Measurements from ENCODE around the gene FAM193B. TPM values are rescaled to one million over a fixed set of nuclear protein-coding genes. Genes with fewer than 3 reads are reported as not detected.
A peak's percentile ranks its signal among the peaks of the same experiment; 100 is the strongest.

The FAM193B gene
- total and polyA plus RNA-seq, 9 of the 15 experiments (the other 6 are each of a cell fraction or from before 2014, with no cell fraction given), result 4.4 to 76.4 (median 37.3) TPM

DNA sequence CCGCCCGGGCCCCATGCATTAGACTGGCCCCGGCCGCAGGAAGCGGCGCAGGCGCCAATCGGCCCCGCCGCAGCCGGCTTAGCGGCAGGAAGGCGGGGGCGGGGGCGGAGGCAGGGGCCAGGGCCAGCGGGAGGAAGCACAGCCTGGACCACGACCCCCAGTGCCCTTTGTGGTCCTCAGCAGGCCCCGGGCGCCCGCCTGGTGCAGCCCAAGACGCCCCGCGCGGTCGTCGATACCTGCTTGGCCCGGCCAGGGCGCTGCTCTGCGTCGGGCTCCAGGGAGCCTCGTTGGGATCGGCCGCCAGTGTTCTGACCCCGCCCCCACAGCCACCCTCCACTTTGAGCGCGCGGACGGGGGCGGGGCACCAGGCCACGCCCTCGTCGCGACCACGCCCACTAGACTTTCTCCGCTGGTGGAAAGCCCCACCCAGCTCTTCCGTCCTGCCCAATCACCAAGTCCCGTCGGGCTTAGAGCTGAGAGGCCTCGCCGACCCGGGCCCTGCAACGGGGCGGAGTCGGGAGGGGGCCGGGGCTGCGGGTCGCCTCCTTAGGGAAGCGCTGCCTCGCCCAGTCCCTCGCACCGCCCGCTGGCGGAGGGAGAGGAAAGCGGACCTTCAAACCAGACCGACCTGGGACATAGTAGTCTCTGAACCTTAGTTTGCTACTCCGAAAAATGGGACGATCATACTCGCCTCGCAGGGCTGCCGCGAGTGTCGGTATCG, 56.9 kb downstream of the FAM193B start, which contains the start of gene PDLIM7 (continued):
- peak; percentile 78 to 82 for TF ChIP-seq NRF1 (conservative IDR thresholded peaks at IDR 0.05 in 1 of 2, IDR thresholded peaks at IDR 0.05 in 1 of 2)
- TF ChIP-seq ZFP1 (CRISPR knock-in tag; IDR thresholded peaks at IDR 0.05), result no peak
- no peak for TF ChIP-seq HMG20A (CRISPR knock-in tag; conservative IDR thresholded peaks at IDR 0.05)
- no peak for TF ChIP-seq FOS (IDR thresholded peaks at IDR 0.05; ENCODE audit: extremely low read depth, insufficient read length)
- peak; percentile 98 for TF ChIP-seq CBX1 (IDR thresholded peaks at IDR 0.05; ENCODE audit: low read depth)
- TF ChIP-seq, protein P1, sequence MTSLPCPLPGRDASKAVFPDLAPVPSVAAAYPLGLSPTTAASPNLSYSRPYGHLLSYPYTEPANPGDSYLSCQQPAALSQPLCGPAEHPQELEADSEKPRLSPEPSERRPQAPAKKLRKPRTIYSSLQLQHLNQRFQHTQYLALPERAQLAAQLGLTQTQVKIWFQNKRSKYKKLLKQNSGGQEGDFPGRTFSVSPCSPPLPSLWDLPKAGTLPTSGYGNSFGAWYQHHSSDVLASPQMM (CRISPR knock-in tag; IDR thresholded peaks at IDR 0.05), result no peak
- no peak for TF ChIP-seq RAD51 (IDR thresholded peaks at IDR 0.05; ENCODE audit: borderline replicate concordance, low read depth)
- TF ChIP-seq, protein P2, sequence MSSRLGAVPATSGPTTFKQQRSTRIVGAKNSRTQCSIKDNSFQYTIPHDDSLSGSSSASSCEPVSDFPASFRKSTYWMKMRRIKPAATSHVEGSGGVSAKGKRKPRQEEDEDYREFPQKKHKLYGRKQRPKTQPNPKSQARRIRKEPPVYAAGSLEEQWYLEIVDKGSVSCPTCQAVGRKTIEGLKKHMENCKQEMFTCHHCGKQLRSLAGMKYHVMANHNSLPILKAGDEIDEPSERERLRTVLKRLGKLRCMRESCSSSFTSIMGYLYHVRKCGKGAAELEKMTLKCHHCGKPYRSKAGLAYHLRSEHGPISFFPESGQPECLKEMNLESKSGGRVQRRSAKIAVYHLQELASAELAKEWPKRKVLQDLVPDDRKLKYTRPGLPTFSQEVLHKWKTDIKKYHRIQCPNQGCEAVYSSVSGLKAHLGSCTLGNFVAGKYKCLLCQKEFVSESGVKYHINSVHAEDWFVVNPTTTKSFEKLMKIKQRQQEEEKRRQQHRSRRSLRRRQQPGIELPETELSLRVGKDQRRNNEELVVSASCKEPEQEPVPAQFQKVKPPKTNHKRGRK (tag; IDR thresholded peaks at IDR 0.05), result no peak
- TF ChIP-seq ZNF444 (CRISPR knock-in tag; IDR thresholded peaks at IDR 0.05), result no peak
- TF ChIP-seq EZH2 (IDR thresholded peaks at IDR 0.05; ENCODE audit: borderline replicate concordance, low read depth, low read length), result no peak
- no peak for TF ChIP-seq SNRNP70 (optimal IDR thresholded peaks at IDR 0.05; ENCODE audit: low read depth, low read length)
- TF ChIP-seq ZNF384 (IDR thresholded peaks at IDR 0.05; ENCODE audit: low read depth, low read length), result no peak
- TF ChIP-seq ATF1 (CRISPR knock-in tag; IDR thresholded peaks at IDR 0.05), result no peak
- peak; percentile 32; the same call in 1 of the 2 replicates for TF ChIP-seq ATF1 (tag; IDR thresholded peaks at IDR 0.05)
- no peak for TF ChIP-seq DEAF1 (CRISPR knock-in tag; IDR thresholded peaks at IDR 0.05)
- TF ChIP-seq TARDBP (IDR thresholded peaks at IDR 0.05), result no peak
- peak; percentile 90 for TF ChIP-seq PTBP1 (IDR thresholded peaks at IDR 0.05; ENCODE audit: low read depth, low read length)
- TF ChIP-seq GTF2F1 (IDR thresholded peaks at IDR 0.05; ENCODE audit: low read depth, low read length), result peak; percentile 57; the same call in 1 of the 2 replicates
- TF ChIP-seq ZNF766 (CRISPR knock-in tag; conservative IDR thresholded peaks at IDR 0.05), result no peak
- peak; percentile 73 for TF ChIP-seq ZFX (CRISPR knock-in tag; IDR thresholded peaks at IDR 0.05)
- TF ChIP-seq POLR2B (IDR thresholded peaks at IDR 0.05; ENCODE audit: low read depth, partially characterized antibody), result peak; percentile 93
- no peak for TF ChIP-seq ZNF311 (CRISPR knock-in tag; IDR thresholded peaks at IDR 0.05)
- no peak for TF ChIP-seq ZNF75A (CRISPR knock-in tag; IDR thresholded peaks at IDR 0.05)
- TF ChIP-seq IFI16 (CRISPR knock-in tag; IDR thresholded peaks at IDR 0.05), result no peak
- TF ChIP-seq, protein P3, sequence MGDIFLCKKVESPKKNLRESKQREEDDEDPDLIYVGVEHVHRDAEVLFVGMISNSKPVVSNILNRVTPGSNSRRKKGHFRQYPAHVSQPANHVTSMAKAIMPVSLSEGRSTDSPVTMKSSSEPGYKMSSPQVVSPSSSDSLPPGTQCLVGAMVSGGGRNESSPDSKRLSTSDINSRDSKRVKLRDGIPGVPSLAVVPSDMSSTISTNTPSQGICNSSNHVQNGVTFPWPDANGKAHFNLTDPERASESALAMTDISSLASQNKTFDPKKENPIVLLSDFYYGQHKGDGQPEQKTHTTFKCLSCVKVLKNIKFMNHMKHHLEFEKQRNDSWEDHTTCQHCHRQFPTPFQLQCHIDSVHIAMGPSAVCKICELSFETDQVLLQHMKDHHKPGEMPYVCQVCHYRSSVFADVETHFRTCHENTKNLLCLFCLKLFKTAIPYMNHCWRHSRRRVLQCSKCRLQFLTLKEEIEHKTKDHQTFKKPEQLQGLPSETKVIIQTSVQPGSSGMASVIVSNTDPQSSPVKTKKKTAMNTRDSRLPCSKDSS (IDR thresholded peaks at IDR 0.05; ENCODE audit: low read depth, partially characterized antibody), result no peak
- peak; percentile 97 for TF ChIP-seq HDGF (IDR thresholded peaks at IDR 0.05)
- TF ChIP-seq CTBP1 (IDR thresholded peaks at IDR 0.05; ENCODE audit: borderline replicate concordance), result peak; percentile 48

All from K562 (cell line).